ENCODE data around the gene POLH.
"Not testable (repeated sequence)": the region's sequence is repeated elsewhere in the genome, so short reads cannot be mapped to it uniquely, and the experiment has no call there.

The POLH gene

GRCh38 chr6:43575772-43576551, at the start of gene POLH, which contains the start of gene XPO5:
Gene POLH, plus strand, starts transcription at chr6:43576185. Its CDS starts 6,135 bp downstream, at chr6:43582320.
Gene XPO5, minus strand, starts transcription at chr6:43576038. Its CDS starts 174 bp downstream, at chr6:43575864.
- DNase-seq = peak; percentile 93

- no peak for DNase-seq
Measured at GRCh38 chr6:43532201-43532600, 43.8 kb upstream of the POLH start.

- not testable (repeated sequence) for DNase-seq
Measured at GRCh38 chr6:43538986-43539385, 37.0 kb upstream of the POLH start.

- not testable (repeated sequence) for DNase-seq
Measured at GRCh38 chr6:43539409-43539808, 36.6 kb upstream of the POLH start.

GRCh38 chr6:43540507-43540906, 35.5 kb upstream of the POLH start:
- DNase-seq = no peak

GRCh38 chr6:43541774-43542471, 34.1 kb upstream of the POLH start:
- no peak for DNase-seq

- no peak for DNase-seq
Measured at GRCh38 chr6:43544461-43544860, 31.5 kb upstream of the POLH start.

- no peak for DNase-seq
Measured at GRCh38 chr6:43547222-43547621, 28.8 kb upstream of the POLH start.

GRCh38 chr6:43557620-43558019, 18.4 kb upstream of the POLH start:
- not testable (repeated sequence) for DNase-seq

- DNase-seq = no peak
Measured at GRCh38 chr6:43559328-43559727, 16.7 kb upstream of the POLH start.

GRCh38 chr6:43570876-43571441, 5.0 kb upstream of the POLH start:
- DNase-seq = no peak

- DNase-seq = no peak
Measured at GRCh38 chr6:43572015-43572414, 4.0 kb upstream of the POLH start.

GRCh38 chr6:43575105-43575771, 747 bp upstream of the POLH start:
- no peak for DNase-seq

- no peak for DNase-seq
Measured at GRCh38 chr6:43578748-43579147, 2.8 kb downstream of the POLH start.

GRCh38 chr6:43579171-43579570, 3.2 kb downstream of the POLH start:
- DNase-seq = no peak

- no peak for DNase-seq
Measured at GRCh38 chr6:43582911-43583310, 6.9 kb downstream of the POLH start.

- no peak for DNase-seq
Measured at GRCh38 chr6:43584892-43585570, 9.0 kb downstream of the POLH start.

GRCh38 chr6:43588194-43588593, 12.2 kb downstream of the POLH start:
- DNase-seq = no peak

GRCh38 chr6:43589564-43589963, 13.6 kb downstream of the POLH start:
- not testable (repeated sequence) for DNase-seq

- DNase-seq = no peak
Measured at GRCh38 chr6:43593938-43594337, 18.0 kb downstream of the POLH start.

GRCh38 chr6:43600595-43600994, 24.6 kb downstream of the POLH start:
- DNase-seq = no peak

- no peak for DNase-seq
Measured at GRCh38 chr6:43604174-43604573, 28.2 kb downstream of the POLH start.

GRCh38 chr6:43606019-43606418, 30.0 kb downstream of the POLH start:
- DNase-seq = no peak

Data from CD4-positive, alpha-beta T cell treated with Interleukin-15 for 1 hour (primary cell).